Nephron (organoid): ENCODE data around the gene ATP5F1D.

Source experiments
- H3K27ac Mint-ChIP-seq, 3 experiments: 2 replicates each; pipeline ENCODE4 v1.8.0; 2020; ENCODE audit warnings: mixed read lengths in 3 of 3, mild to moderate bottlenecking in 2 of 3, moderate library complexity in 1 of 3
- H3K27me3 Mint-ChIP-seq: 2 replicates; pipeline ENCODE4 v1.8.0; 2021; ENCODE audit warnings: low read depth, mild to moderate bottlenecking, moderate library complexity, mixed read lengths
- H3K36me3 Mint-ChIP-seq: 2 replicates; pipeline ENCODE4 v1.8.0; 2020; ENCODE audit warnings: low read depth, mixed read lengths
- H3K4me1 Mint-ChIP-seq: 2 replicates; pipeline ENCODE4 v1.8.0; 2020; ENCODE audit warnings: mixed read lengths
- H3K4me3 Mint-ChIP-seq, 3 experiments: 2 replicates each; pipeline ENCODE4 v1.8.0; 2020; ENCODE audit warnings: mild to moderate bottlenecking in 3 of 3, mixed read lengths in 3 of 3, moderate library complexity in 2 of 3
- H3K9me3 Mint-ChIP-seq: 2 replicates; pipeline ENCODE4 v1.8.0; 2020; ENCODE audit warnings: mixed read lengths
- CTCF ChIP-seq, 3 experiments: fragments of 200-600 bp; sonication (generic); IDR thresholded peaks; one replicate each; pipeline ENCODE4 v1.5.0; 2021; ENCODE audit warnings: antibody characterized with exemption in 3 of 3; ENCODE audit not compliant: unreplicated experiment in 3 of 3

Gene ATP5F1D

GRCh38 chr19:1270854-1271527 lies 29.4 kb downstream of the ATP5F1D start:
- Mint-ChIP-seq H3K27ac (peak overlapping the region; percentile 56 to 94 (median 83)), H3K36me3 (peaks cover 40% of the 10 kb centered on the region), H3K4me1 (peaks cover 63% of the 10 kb centered on the region), H3K4me3 (peak overlapping the region; percentile 90 to 94 (median 92)), H3K27me3 (peaks cover 5% of the 10 kb centered on the region), H3K9me3 (no peaks in the 10 kb centered on the region)
- no peak for TF ChIP-seq CTCF (IDR thresholded peaks at IDR 0.05; ENCODE audit: unreplicated experiment in 3 of 3)

- H3K4me1 Mint-ChIP-seq, result peaks cover 63% of the 10 kb centered on the region
Measured at GRCh38 chr19:1271528-1272422, 30.2 kb downstream of the ATP5F1D start.

GRCh38 chr19:1272423-1273262 lies 31.1 kb downstream of the ATP5F1D start:
- Mint-ChIP-seq H3K36me3 (peaks cover 40% of the 10 kb centered on the region), H3K27me3 (peaks cover 5% of the 10 kb centered on the region), H3K4me3 (peak overlapping the region; percentile 70 to 94 (median 82)), H3K9me3 (no peaks in the 10 kb centered on the region), H3K27ac (peak overlapping the region; percentile 44 to 85 (median 63)), H3K4me1 (peaks cover 56% of the 10 kb centered on the region)
- TF ChIP-seq CTCF (IDR thresholded peaks at IDR 0.05; ENCODE audit: unreplicated experiment in 3 of 3), result no peak

More at GRCh38 chr19:1271528-1272422, 30.2 kb downstream of the ATP5F1D start:
- peak overlapping the region; percentile 70 to 83 (median 79) for H3K27ac Mint-ChIP-seq
- no peaks in the 10 kb centered on the region for H3K9me3 Mint-ChIP-seq
- H3K4me3 Mint-ChIP-seq, result peak overlapping the region; percentile 90 to 94 (median 92)
- H3K36me3 Mint-ChIP-seq, result peaks cover 40% of the 10 kb centered on the region
- TF ChIP-seq CTCF (IDR thresholded peaks at IDR 0.05; ENCODE audit: unreplicated experiment in 3 of 3), result no peak
- peaks cover 5% of the 10 kb centered on the region for H3K27me3 Mint-ChIP-seq

GRCh38 chr19:1273263-1274041 lies 31.9 kb downstream of the ATP5F1D start:
- H3K9me3 Mint-ChIP-seq, result no peaks in the 10 kb centered on the region
- H3K27me3 Mint-ChIP-seq, result peaks cover 4% of the 10 kb centered on the region
- H3K4me1 Mint-ChIP-seq, result peaks cover 49% of the 10 kb centered on the region
- no peak for TF ChIP-seq CTCF (IDR thresholded peaks at IDR 0.05; ENCODE audit: unreplicated experiment in 3 of 3)
- H3K36me3 Mint-ChIP-seq, result peaks cover 40% of the 10 kb centered on the region
- peak overlapping the region; percentile 72 to 94 (median 82) for H3K4me3 Mint-ChIP-seq
- peak overlapping the region; percentile 88 to 94 (median 89) for H3K27ac Mint-ChIP-seq
